ENCODE results near the gene SSBP2.
"Not testable (repeated sequence)": the region's sequence is repeated elsewhere in the genome, so short reads cannot be mapped to it uniquely, and the experiment has no call there.

Gene SSBP2

DNA sequence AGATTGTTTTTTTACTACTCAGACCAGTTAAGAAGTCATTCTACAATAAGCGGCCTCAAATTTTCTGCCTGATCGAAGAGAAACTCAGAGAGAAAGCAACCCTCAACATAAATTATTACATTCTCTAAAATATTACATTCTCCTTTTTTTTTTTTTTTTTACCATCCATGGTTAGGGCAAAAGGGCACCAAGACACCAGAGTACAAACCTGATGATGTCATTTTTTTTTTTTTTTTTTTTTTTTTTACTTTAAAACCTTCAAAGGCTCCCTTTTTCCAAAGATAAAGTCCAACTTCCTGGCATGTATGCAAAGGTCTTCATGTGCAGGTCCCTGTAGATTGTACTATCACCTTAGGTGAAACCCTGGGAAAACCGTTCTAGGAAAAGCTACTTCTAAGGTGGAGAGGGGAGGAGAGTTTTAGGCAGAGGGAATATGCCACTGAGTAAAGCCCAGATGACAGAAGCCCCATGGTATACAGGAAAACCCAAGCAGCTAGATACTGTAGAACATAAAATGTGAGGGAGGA is 104.4 kb downstream of the SSBP2 start:
- no peak for DNase-seq

- no peak for DNase-seq
Measured at GRCh38 chr5:81642210-81642609, 108.7 kb downstream of the SSBP2 start.

- DNase-seq = no peak
Measured at GRCh38 chr5:81639556-81639955, 111.3 kb downstream of the SSBP2 start.

GRCh38 chr5:81638471-81638870 is 112.4 kb downstream of the SSBP2 start:
- DNase-seq = no peak

GRCh38 chr5:81633891-81634290 is 117.0 kb downstream of the SSBP2 start:
- DNase-seq = no peak

DNA sequence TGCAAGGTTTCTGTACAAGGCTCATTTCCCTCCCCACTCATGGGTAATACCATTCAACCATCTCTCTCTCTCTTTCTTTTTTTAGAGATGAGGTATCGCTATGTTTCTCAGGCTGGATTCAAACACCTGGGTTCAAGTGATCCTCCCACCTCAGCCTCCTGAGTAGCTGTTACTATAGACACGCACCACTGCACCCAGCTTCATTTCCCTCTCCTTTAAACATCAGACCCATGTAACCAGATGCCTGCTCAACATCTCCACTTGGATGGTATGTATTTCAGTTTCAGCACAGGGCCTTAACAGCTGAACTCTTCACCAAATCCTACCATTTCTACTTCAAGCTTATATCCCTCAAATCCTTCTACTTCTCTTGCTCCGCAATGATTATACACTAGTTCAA is 117.4 kb downstream of the SSBP2 start:
- DNase-seq = no peak

DNA sequence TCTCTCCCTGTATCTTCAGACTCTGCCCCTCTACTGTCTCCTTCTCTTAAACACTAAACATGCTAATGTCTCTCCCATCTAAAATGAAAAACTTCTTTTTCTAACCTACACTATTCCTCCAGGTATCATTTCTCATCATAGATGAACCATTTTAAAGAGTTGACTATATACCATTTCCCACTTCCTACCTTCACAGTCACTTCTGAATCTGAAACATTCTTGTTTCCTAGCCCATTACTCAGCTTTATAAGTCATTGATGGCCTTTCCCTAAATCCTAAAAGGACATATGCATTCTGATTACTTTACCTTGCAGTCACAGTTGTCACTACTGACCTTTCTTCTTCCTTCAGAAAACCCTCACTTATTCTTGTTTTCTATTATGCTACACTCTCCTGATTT is 118.2 kb downstream of the SSBP2 start:
- DNase-seq = no peak

DNA sequence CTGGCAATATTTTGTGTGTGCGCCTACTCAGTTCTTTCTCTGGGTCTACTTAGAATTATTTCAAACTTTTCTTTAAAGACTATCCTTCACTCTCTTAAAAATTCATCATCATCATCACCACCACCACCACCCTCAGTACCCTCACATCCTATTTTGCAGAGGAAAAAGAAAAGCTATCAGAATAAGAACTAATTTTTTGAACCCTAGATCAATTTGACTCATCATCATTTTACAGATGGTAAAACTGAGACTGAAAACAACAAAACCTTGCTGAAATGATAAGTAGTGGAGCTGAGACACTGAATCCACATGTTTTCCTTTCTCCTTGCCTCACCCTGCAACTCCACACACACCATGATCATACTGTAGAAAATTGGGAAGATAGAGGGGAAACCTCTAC is 119.3 kb downstream of the SSBP2 start:
- DNase-seq = no peak

- DNase-seq = no peak
Measured at GRCh38 chr5:81631124-81631523, 119.8 kb downstream of the SSBP2 start.

DNA sequence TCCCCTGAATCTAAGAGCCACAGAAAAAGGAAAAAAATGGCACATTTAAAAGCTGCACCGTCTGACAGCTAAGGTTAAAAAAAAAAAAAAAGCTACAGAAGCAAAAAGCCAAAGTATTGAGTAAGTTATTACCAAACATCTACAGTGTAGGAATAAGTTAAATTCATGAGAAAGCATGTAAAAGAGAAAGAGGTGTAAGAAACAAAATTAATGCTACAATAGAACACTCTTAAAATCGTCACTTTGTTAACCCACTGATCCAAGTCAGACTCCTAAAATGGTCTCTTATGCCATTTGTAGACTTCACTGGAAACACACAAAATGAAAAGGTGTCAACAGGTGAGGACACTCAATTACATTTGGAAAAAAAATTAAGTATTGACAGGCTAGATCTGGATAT is 120.2 kb downstream of the SSBP2 start:
- DNase-seq = no peak

DNA sequence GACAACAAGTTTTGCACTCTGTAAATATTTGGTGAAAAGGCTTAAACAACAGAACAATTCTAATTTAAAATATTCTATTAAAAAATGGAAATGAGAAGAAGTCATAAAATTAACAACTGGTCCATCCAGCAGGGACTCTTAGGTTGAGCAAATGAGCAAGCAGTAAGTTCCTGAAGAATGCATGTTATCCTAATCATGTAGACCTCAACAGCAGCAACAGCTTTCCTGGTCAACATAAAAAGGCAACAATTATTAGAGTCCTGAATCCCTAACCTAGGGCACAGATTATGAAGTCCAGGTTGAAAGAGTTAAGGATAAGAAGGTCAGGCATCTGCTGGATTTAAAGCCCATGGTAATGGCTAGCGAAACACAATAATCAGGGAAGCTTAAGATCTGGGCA is 120.9 kb downstream of the SSBP2 start:
- no peak for DNase-seq

DNA sequence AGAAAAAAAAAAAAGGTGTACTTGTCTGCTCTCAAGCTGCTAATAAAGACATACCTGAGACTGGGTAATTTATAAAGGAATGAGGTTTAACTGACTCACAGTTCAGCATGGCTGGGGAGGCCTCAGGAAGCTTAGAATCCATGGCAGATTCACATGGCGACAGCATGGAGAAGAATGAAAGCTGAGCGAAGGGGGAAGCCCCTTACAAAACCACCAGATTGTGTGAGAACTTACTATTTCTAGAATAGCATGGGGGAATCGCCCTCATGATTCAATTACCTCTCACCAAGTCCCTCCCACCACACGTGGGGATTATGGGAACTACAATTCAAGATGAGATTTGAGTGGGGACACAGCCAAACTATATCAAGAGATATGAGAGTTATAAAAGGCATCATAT is 122.8 kb downstream of the SSBP2 start:
- not testable (repeated sequence) for DNase-seq

GRCh38 chr5:81626524-81626923 is 124.4 kb downstream of the SSBP2 start:
- DNase-seq = no peak

DNA sequence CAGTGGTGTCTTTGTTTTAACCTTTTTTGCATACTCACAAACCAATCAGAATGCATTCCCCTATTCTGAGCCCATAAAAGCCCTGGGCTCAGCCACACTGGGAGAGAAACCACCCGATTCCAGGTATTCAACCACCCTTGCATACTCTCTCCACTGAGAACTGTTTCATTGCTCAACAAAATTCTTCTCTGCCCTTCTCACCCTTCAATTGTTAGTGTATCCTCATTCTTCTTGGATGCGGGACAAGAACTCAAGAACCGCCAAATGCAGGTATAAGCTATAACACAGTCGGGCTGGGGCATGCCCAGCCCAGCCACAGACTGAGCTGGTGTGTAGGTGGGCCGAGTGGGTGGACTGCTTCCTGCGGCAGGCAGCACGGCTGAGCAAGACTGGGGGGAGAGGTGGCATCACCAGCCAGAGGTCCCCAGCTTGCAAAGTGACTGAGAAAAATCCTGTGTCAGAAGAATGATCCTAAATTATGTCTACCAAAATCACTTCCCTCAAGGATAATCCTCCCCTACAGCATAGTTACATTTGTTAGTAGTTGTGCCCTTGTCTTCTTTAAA is 141.0 kb downstream of the SSBP2 start:
- DNase-seq = no peak

DNA sequence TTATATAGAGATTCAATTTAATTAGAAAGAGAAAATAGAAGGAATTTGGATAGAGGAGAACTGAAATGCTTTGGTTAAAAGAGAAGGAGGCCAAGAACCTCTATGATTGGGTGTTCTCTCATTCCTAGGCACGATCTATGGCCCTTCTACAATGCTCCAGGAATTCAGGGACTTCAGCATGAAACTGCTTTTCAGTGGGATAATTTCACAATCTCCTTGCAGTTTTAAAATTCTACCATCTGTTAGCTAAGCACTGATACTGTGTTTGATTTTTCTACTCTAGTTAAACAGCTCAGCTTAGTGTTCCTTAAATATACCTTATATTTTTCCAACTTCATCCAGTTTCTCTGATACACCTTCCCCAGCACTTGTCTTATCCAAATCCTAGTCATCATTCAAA is 141.9 kb downstream of the SSBP2 start:
- no peak for DNase-seq

GRCh38 chr5:81607693-81608092 is 143.2 kb downstream of the SSBP2 start:
- DNase-seq = no peak

DNA sequence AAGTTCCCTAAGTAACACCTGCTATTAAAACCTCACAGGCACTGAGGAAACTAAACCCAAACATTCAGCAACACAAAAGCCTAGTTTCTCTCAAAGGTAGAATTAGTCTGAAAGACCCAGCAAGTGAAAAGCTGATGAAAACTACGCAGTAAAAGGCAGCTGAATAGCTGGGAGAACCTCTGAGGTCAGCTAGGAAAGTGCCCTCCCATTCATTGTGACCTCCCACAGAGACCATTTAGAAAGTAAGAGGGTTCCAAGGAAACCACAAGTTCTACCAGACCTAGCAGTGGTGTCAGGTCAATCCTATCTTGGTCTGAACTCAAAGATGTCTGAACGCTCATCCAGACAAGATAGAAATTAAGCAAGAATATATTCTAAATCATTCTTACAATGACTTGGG is 144.7 kb downstream of the SSBP2 start:
- no peak for DNase-seq

DNA sequence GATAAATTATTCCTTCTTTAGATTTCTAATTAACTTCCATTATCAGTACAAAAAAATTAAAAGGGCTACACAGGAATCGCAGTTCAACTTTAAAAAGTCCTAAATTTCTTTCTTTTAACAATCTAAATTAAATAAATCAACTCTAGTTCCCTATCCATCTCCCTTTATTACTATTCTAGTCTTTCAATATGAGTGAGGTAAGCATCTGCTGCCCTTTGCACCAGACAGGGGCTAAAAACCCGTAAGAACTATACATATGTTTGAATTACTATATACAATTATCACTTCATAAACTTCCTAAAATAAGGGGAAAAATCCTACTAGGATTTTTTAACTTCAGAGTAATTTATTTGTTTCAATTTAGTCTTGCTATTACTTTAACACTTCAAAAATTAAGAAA is 145.6 kb downstream of the SSBP2 start:
- no peak for DNase-seq

GRCh38 chr5:81604193-81604592 is 146.7 kb downstream of the SSBP2 start:
- DNase-seq = no peak

DNA sequence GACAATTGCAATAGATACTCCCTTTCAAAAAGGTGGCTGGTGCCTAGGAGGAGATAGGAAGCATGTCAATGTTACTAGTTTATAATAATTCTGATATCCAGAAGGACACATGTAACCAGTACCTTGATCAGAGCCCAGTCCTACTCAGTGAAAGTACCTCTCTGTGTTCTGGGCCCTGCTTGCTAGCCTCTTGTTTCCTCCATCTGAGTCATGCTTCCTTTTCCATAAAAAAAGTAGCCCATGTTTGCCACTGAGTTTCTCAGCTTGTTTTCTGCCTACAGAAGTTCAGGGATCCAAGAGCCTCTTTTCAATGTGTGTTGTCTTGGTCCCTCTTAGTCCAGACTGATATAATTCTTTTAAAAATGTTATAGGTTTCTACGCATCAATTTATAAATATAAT is 149.0 kb downstream of the SSBP2 start:
- no peak for DNase-seq

- DNase-seq = not testable (repeated sequence)
Measured at GRCh38 chr5:81592085-81592484, 158.8 kb downstream of the SSBP2 start.

- DNase-seq = no peak
Measured at GRCh38 chr5:81590498-81591384, 160.2 kb downstream of the SSBP2 start.

- no peak for DNase-seq
Measured at GRCh38 chr5:81579262-81579924, 171.5 kb downstream of the SSBP2 start.

- no peak for DNase-seq
Measured at GRCh38 chr5:81577091-81577490, 173.8 kb downstream of the SSBP2 start.

Measured in NK-92 treated with Interleukin-12 subunit alpha and Interleukin-12 subunit beta, amount 100 ng/mL, for 24 hours (cell line).